Adrenal gland (tissue), 12 donors: ENCODE results near the gene TPD52L2. TPM values are rescaled to one million over a fixed set of nuclear protein-coding genes. Genes with fewer than 3 reads are reported as not detected.

Experiments
- DNase-seq, 7 donors: peaks; one replicate each; pipeline ENCODE4 v3.0.0-alpha.2; 2019 to 2020
- H3K27ac ChIP-seq, 5 donors: fragments of 200-600 bp; sonication (generic) in 4 of 5; 1 replicate in 3 of 5; 2 replicates in 2 of 5; pipeline versions ENCODE4 v1.5.1 to v1.8.0; 2016 to 2020; ENCODE audit warnings: mild to moderate bottlenecking in 1 of 5
- H3K27me3 ChIP-seq: fragments of 200-600 bp; 2 replicates; pipeline ENCODE4 v1.8.0; 2021
- H3K36me3 ChIP-seq, 2 donors: fragments of 200-600 bp; replicated peaks in 1 of 2; 1 replicate in 1 of 2; 2 replicates in 1 of 2; pipeline versions ENCODE4 v1.5.1 to v1.8.0; 2018 to 2022
- H3K4me1 ChIP-seq, 2 donors: fragments of 200-600 bp; replicated peaks in 1 of 2; 1 replicate in 1 of 2; 2 replicates in 1 of 2; pipeline versions ENCODE4 v1.5.1 to v1.8.0; 2018 to 2021
- H3K4me3 ChIP-seq, 4 donors: fragments of 200-600 bp; sonication (generic) in 3 of 4; one replicate each; pipeline ENCODE4 v1.5.1; 2016 to 2018
- H3K9me3 ChIP-seq, 3 donors: fragments of 200-600 bp; sonication (generic) in 1 of 3; replicated peaks in 1 of 3; 1 replicate in 2 of 3; 2 replicates in 1 of 3; pipeline versions ENCODE4 v1.5.1 to v1.8.0; 2016 to 2021
- CTCF ChIP-seq, 6 experiments: fragments of 450-650 bp in 4 of 6; fragments of 200-600 bp in 2 of 6; sonication (generic) in 1 of 6; IDR thresholded peaks; 1 replicate in 5 of 6; 2 replicates in 1 of 6; pipeline versions ENCODE4 v1.5.1 to v1.8.0; 2016 to 2021; ENCODE audit warnings: antibody characterized with exemption in 6 of 6, mild to moderate bottlenecking in 2 of 6, moderate library complexity in 1 of 6
- POLR2A ChIP-seq, 2 donors: fragments of 450-650 bp; IDR thresholded peaks; one replicate each; pipeline ENCODE4 v1.6.1; 2017; ENCODE audit warnings: antibody characterized with exemption in 2 of 2, mild to moderate bottlenecking in 2 of 2, moderate library complexity in 1 of 2
- WGBS, 4 donors: extraction: QIAGEN DNeasy Blood & Tissue Kit in 2 of 4; methylation state at CpG; one replicate each; pipeline versions ENCODE4 v1.1.5 to v1.1.7; 2013 to 2017; 5-methylcytosine and 5-hydroxymethylcytosine counted together
- intact Hi-C, 2 donors: fragments of 100-400 bp; cut with DNase I; formaldehyde crosslinking; loops; one replicate each; pipeline versions ENCODE4 v1.14.1 to v1.15.0; 2022 to 2023
- polyA plus RNA-seq, 3 donors: library from polyadenylated mRNA; stranded (reverse); fragments of 200-250 nt in 2 of 3; fragments of 350-450 nt in 1 of 3; fragmentation: Illumina TruSeq in 1 of 3; extraction: RNeasy Lipid Tissue Mini Kit (QIAGEN cat#74804) in 1 of 3; gene quantifications; one replicate each; pipeline ENCODE4 v1.2.3, GENCODE V29; 2013 to 2014
- total RNA-seq, 9 donors: library from RNA; depleted of rRNA in 4 of 9; stranded (reverse); fragments of >200 nt in 4 of 9; fragments of 120-200 nt in 1 of 9; fragmentation: NEBNext Ultra II Directional in 1 of 9; extraction: Animal tissue kit (Norgen Biotek cat#: 25700) in 1 of 9; gene quantifications; one replicate each; pipeline versions ENCODE4 v1.1.0 to v1.2.4, GENCODE V29; 2013 to 2023
- donor health status: healthy with polysubstance abuse.
- donor health status: Bipolar disorder and iron deficiency.
- donor health status: DM: yes; HTN: yes; CAD: no.
- donor health status: DM: no; HTN: no; CAD: no.
- donor health status: DM: no; HTN: no; CAD: no.
- donor health status: DM: yes; HTN: yes; CAD: no.

TPD52L2 gene
- total and polyA plus RNA-seq, 12 donors, result 81.9 to 125 (median 112) TPM

DNA sequence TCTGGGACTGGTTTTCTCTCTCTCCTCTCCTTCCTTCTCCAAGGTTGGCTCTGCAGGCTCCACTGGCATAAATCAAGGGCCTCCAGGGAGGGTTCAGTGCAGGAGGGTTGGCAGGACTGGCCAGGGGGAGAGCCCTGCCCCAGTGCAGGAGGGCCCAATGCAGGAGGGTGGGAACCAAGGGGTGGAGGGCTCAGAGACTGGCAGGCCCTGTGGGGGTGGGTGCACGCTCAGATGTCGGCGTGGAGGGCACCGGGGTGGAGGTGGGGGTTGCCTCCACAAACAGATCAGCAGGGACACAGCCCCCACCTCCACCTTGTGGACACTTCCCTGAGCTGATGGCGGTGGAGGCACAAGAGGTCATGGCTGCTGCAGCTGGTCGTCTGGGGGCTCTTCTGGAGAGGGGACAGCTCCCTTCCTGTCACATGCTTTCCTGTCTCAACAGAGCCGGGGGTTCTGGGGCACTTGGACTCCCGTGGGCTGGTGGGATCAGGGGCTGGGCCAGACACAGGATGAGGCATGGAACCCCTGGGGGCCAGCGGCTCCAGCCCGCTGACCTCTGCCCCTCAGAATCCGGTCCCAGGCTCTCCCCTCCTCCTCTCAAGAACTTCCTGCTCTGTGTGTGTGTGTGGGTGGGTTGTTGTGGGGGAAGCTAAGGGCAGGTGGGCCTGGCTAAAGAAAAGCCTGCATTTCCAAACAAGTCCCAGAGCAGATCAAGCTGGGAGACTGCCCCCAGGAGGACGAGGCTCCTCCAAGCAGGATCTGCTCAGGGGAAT, 6.5 kb upstream of the TPD52L2 start:
- no peaks in the 10 kb centered on the region for H3K27me3 ChIP-seq
- WGBS, 4 donors, result 14 to 27% (median 20%) methylated on average over 5 to 12 of the region's 12 CpGs
- DNase-seq, result peak in 6 of 7 donors; percentile 41 to 73 (median 62)
- H3K9me3 ChIP-seq, result no peaks in the 10 kb centered on the region
- intact Hi-C loops, result loop anchor here in 1 of 2 donors (10.0 kb wide), 1 partner anchor 154 kb away; the partner anchor contains the start of genes ARFRP1 and ZGPAT
- peak in 3 of 6 experiments; percentile 22 to 32 (median 23) for TF ChIP-seq CTCF (IDR thresholded peaks at IDR 0.05)
- TF ChIP-seq POLR2A (IDR thresholded peaks at IDR 0.05), result no peak
- H3K36me3 ChIP-seq, result peaks cover 0 to 16% of the 10 kb centered on the region in 2 donors
- H3K27ac ChIP-seq, result peak overlapping the region in 4 of 5 donors; percentile 17 to 82 (median 46)
- no peak overlapping the region for H3K4me3 ChIP-seq
- peaks cover 51 to 56% of the 10 kb centered on the region in 2 donors for H3K4me1 ChIP-seq

DNA sequence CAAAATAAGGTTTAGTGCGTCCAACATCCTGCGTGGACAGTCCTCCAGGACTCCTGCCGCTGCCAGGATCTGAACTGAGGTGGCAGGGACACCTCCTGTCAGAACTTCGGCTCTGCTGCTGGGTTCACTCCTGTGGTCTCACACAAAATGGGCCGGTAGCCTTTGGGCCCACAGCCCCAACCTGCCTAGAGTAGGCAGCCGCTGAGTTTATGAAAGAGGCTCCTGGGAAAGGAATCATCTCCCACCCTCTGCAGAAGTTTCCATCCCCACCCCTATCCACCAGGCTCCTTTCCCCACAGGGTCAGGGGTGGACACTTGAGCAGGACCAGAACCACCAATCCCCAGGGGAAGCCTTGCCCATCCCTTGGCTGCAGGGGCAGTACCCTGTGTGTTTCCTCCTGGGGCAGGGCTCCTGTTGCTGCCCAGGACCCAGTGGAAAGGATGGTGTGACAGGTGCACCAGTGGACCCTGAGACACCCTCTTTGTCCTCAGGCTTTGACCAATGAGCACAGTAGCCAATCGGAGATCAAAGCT, 5.8 kb upstream of the TPD52L2 start:
- Histone ChIP-seq H3K4me3 (no peak overlapping the region), H3K4me1 (peaks cover 46 to 57% of the 10 kb centered on the region in 2 donors), H3K27ac (peak overlapping the region in 3 of 5 donors; percentile 32 to 82 (median 57)), H3K9me3 (no peaks in the 10 kb centered on the region), H3K27me3 (no peaks in the 10 kb centered on the region), H3K36me3 (peaks cover 0 to 16% of the 10 kb centered on the region in 2 donors)
- peak in 1 of 6 experiments; percentile 17 for TF ChIP-seq CTCF (IDR thresholded peaks at IDR 0.05)
- TF ChIP-seq POLR2A (IDR thresholded peaks at IDR 0.05), result no peak
- WGBS, 4 donors, result 38 to 64% (median 54%) methylated on average over 5 to 7 of the region's 7 CpGs
- no peak for DNase-seq
- intact Hi-C loops, result loop anchor here in 1 of 2 donors (10.0 kb wide), 1 partner anchor 154 kb away; the partner anchor contains the start of genes ARFRP1 and ZGPAT

DNA sequence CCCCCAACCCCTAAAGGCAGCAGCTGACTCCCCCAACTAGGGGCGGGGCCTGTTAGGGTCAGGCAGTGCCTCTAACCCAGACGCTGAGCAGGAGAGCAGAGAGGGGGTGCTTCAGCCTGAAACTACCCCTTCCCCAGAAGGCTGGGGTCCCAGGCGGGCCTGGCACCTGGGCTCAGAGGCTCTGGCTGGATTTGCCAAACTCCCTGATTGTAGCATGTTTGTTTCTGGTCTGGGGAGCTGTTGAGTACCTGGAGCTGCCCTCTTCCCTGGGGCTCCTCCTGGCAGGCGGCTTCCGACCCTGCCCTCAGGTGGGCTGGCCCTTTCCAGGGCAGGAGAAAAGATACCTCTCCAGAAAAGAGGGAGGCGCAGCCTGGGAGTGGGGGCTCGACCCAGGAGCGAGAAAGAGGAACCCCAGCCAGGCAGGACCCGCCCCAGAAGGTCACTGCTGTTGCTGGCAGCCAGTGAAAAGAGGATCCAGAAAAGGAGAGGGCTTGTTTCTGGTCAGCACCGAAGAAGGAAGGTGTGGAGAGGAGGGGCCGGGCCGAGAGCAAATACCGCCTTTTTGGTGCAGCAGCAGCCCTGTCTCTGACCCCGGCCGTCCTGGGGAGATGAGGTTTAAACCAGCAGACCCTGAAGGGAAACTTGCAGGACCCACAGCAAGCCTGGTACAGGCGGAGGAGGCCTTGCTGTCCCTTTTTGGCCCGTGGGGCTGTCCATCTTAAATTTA, 4.6 kb upstream of the TPD52L2 start:
- H3K27ac ChIP-seq, result peak overlapping the region in 1 of 5 donors; percentile 33
- 59 to 71% (median 69%) methylated on average over 13 to 17 of the region's 17 CpGs for WGBS, 4 donors
- intact Hi-C loops, result loop anchor here (5.0 to 10.0 kb wide), 2 partner anchors 73 to 326 kb away; partner anchors contain the start of gene PTK6 (in 1 of the 2)
- TF ChIP-seq CTCF (IDR thresholded peaks at IDR 0.05), result no peak
- no peak for TF ChIP-seq POLR2A (IDR thresholded peaks at IDR 0.05)
- no peaks in the 10 kb centered on the region for H3K27me3 ChIP-seq
- H3K4me3 ChIP-seq, result no peak overlapping the region
- no peaks in the 10 kb centered on the region for H3K9me3 ChIP-seq
- no peak for DNase-seq
- H3K36me3 ChIP-seq, result peaks cover 0 to 16% of the 10 kb centered on the region in 2 donors
- peaks cover 37 to 45% of the 10 kb centered on the region in 2 donors for H3K4me1 ChIP-seq
